GM23248 (cell line): ENCODE measurements around the gene SNTG2. TPM values are rescaled to one million over a fixed set of nuclear protein-coding genes. Genes with fewer than 3 reads are reported as not detected.

Experiments
- DNase-seq: peaks from one replicate; pipeline ENCODE4 v3.0.0-alpha.2; 2015
- H2AFZ ChIP-seq: fragments of 200-600 bp; sonication (generic); 2 replicates; pipeline ENCODE4 v1.6.1; 2016; ENCODE audit warnings: antibody characterized with exemption
- H3F3A ChIP-seq: fragments of 200-600 bp; sonication (generic); 2 replicates; pipeline ENCODE4 v1.6.1; 2016; ENCODE audit warnings: mild to moderate bottlenecking, antibody characterized with exemption, mixed run types; ENCODE audit not compliant: insufficient read depth
- H3K27ac ChIP-seq: fragments of 200-600 bp; sonication (generic); 2 replicates; pipeline ENCODE4 v1.5.1; 2016; ENCODE audit warnings: mild to moderate bottlenecking
- H3K27me3 ChIP-seq: fragments of 200-600 bp; sonication (generic); replicated peaks from 2 replicates; pipeline ENCODE4 v1.6.1; 2016; ENCODE audit warnings: mild to moderate bottlenecking; ENCODE audit not compliant: insufficient read depth
- H3K36me3 ChIP-seq: fragments of 200-600 bp; sonication (generic); 2 replicates; pipeline ENCODE4 v1.6.1; 2016; ENCODE audit warnings: low read depth, mild to moderate bottlenecking
- H3K4me1 ChIP-seq: fragments of 200-600 bp; sonication (generic); 2 replicates; pipeline ENCODE4 v1.6.1; 2016; ENCODE audit warnings: mild to moderate bottlenecking; ENCODE audit not compliant: insufficient read depth
- H3K4me2 ChIP-seq: fragments of 200-600 bp; sonication (generic); one replicate; pipeline ENCODE4 v1.6.1; 2016; ENCODE audit warnings: mild to moderate bottlenecking; ENCODE audit not compliant: unreplicated experiment
- H3K4me3 ChIP-seq: fragments of 200-600 bp; sonication (generic); 2 replicates; pipeline ENCODE4 v1.5.1; 2016; ENCODE audit warnings: mild to moderate bottlenecking
- H3K79me2 ChIP-seq: fragments of 200-600 bp; sonication (generic); 2 replicates; pipeline ENCODE4 v1.6.1; 2016; ENCODE audit warnings: mild to moderate bottlenecking; ENCODE audit not compliant: insufficient read depth
- H3K9ac ChIP-seq: fragments of 200-600 bp; sonication (generic); 2 replicates; pipeline ENCODE4 v1.6.1; 2016; ENCODE audit warnings: mild to moderate bottlenecking
- H3K9me2 ChIP-seq: fragments of 200-600 bp; sonication (generic); 2 replicates; pipeline ENCODE4 v1.6.1; 2016; ENCODE audit warnings: mixed run types, mild to moderate bottlenecking, moderate library complexity; ENCODE audit not compliant: insufficient read depth
- H3K9me3 ChIP-seq: fragments of 200-600 bp; sonication (generic); one replicate; pipeline ENCODE4 v1.6.1; 2017; ENCODE audit warnings: low read depth
- H4K20me1 ChIP-seq: fragments of 200-600 bp; sonication (generic); 2 replicates; pipeline ENCODE4 v1.6.0; 2016; ENCODE audit not compliant: insufficient read depth
- EZH2 ChIP-seq: fragments of 200-600 bp; sonication (generic); IDR thresholded peaks from 2 replicates; pipeline ENCODE4 v1.6.1; 2018; ENCODE audit warnings: antibody characterized with exemption, mild to moderate bottlenecking; ENCODE audit not compliant: insufficient read depth, poor library complexity, severe bottlenecking
- EZH2phosphoT487 ChIP-seq: fragments of 200-600 bp; sonication (generic); IDR thresholded peaks from 2 replicates; pipeline ENCODE4 v1.6.1; 2018; ENCODE audit warnings: antibody characterized with exemption, moderate library complexity, mild to moderate bottlenecking, low read depth; ENCODE audit not compliant: insufficient read depth
- WGBS, 2 experiments: methylation state at CpG; one replicate each; pipeline ENCODE4 v1.1.6; 2015 to 2017; ENCODE audit warnings: low lambda C conversion rate in 2 of 2, low coverage in 1 of 2; ENCODE audit errors: missing lambda C conversion rate in 2 of 2; 5-methylcytosine and 5-hydroxymethylcytosine counted together
- in situ Hi-C: fragments of 300-500 bp; cut with MboI; formaldehyde crosslinking; loops from 2 replicates; pipeline ENCODE4 v1.15.0; 2020
- polyA plus RNA-seq: library from polyadenylated mRNA; unstranded; fragments of >200 nt; fragmentation: Nextera tagmentation; extraction: Ambion mirVana; gene quantifications from 2 replicates; pipeline ENCODE4 v1.2.1, GENCODE V29; 2016
- total RNA-seq: library from RNA; depleted of rRNA; stranded (reverse); fragments of >200 nt; shearing (Covaris generic); gene quantifications from 2 replicates; pipeline ENCODE4 v1.2.3, GENCODE V29; 2014

The SNTG2 gene
- total and polyA plus RNA-seq, 2 experiments from 2014 or later, result not detected

GRCh38 chr2:1360144-1360543, 409.5 kb downstream of the SNTG2 start:
- no peak for DNase-seq
- Histone ChIP-seq H3K4me2 (no peak overlapping the region), H3K27me3 (no peaks in the 10 kb centered on the region), H3K4me1 (no peaks in the 10 kb centered on the region), H3K9ac (no peak overlapping the region), H2AFZ (no peak overlapping the region), H3K9me2 (no peaks in the 10 kb centered on the region), H3K79me2 (no peaks in the 10 kb centered on the region), H3K4me3 (no peak overlapping the region), H3K9me3 (no peaks in the 10 kb centered on the region), H3K36me3 (no peaks in the 10 kb centered on the region), H3K27ac (no peak overlapping the region), H3F3A (no peaks in the 10 kb centered on the region), H4K20me1 (no peaks in the 10 kb centered on the region)
- no peak for TF ChIP-seq EZH2
- TF ChIP-seq EZH2phosphoT487, result no peak
- in situ Hi-C loops, result no loop called here
- 22 to 33% methylated on average over 1 of the region's 1 CpG for WGBS, 2 experiments

GRCh38 chr2:1360557-1361250, 410.1 kb downstream of the SNTG2 start:
- in situ Hi-C loops, result no loop called here
- 28 to 29% methylated on average over 6 of the region's 6 CpGs for WGBS, 2 experiments
- TF ChIP-seq EZH2phosphoT487 (no peak), EZH2 (no peak)
- Histone ChIP-seq H2AFZ (no peak overlapping the region), H3K9me2 (no peaks in the 10 kb centered on the region), H3K36me3 (no peaks in the 10 kb centered on the region), H3K9ac (no peak overlapping the region), H3K27ac (no peak overlapping the region), H3K4me3 (no peak overlapping the region), H3K27me3 (no peaks in the 10 kb centered on the region), H3F3A (no peaks in the 10 kb centered on the region), H4K20me1 (no peaks in the 10 kb centered on the region), H3K79me2 (no peaks in the 10 kb centered on the region), H3K4me2 (no peak overlapping the region), H3K4me1 (no peaks in the 10 kb centered on the region), H3K9me3 (no peaks in the 10 kb centered on the region)
- no peak for DNase-seq

GRCh38 chr2:1363367-1363766, 412.7 kb downstream of the SNTG2 start:
- H3K9me2 ChIP-seq, result no peaks in the 10 kb centered on the region

GRCh38 chr2:1366546-1367134, 416.0 kb downstream of the SNTG2 start:
- Histone ChIP-seq H3K9ac (no peak overlapping the region), H3K27ac (no peak overlapping the region), H3K4me3 (no peak overlapping the region), H4K20me1 (no peaks in the 10 kb centered on the region), H3K79me2 (no peaks in the 10 kb centered on the region), H3K27me3 (no peaks in the 10 kb centered on the region), H2AFZ (no peak overlapping the region), H3K9me3 (no peaks in the 10 kb centered on the region), H3F3A (no peaks in the 10 kb centered on the region), H3K4me1 (no peaks in the 10 kb centered on the region), H3K36me3 (no peaks in the 10 kb centered on the region), H3K4me2 (no peak overlapping the region), H3K9me2 (no peaks in the 10 kb centered on the region)
- WGBS, 2 experiments, result 47 to 52% methylated on average over 20 of the region's 20 CpGs
- DNase-seq, result no peak
- no peak for TF ChIP-seq EZH2
- no peak for TF ChIP-seq EZH2phosphoT487
- in situ Hi-C loops, result no loop called here

More at GRCh38 chr2:1363367-1363766, 412.7 kb downstream of the SNTG2 start:
- no peaks in the 10 kb centered on the region for H3K79me2 ChIP-seq
- no peaks in the 10 kb centered on the region for H3K9me3 ChIP-seq
- in situ Hi-C loops, result no loop called here
- H3K27me3 ChIP-seq, result no peaks in the 10 kb centered on the region
- no peak overlapping the region for H3K27ac ChIP-seq
- H3K9ac ChIP-seq, result no peak overlapping the region
- TF ChIP-seq EZH2phosphoT487 (no peak), EZH2 (no peak)
- no peak overlapping the region for H3K4me2 ChIP-seq
- no peaks in the 10 kb centered on the region for H3K36me3 ChIP-seq
- no peak overlapping the region for H3K4me3 ChIP-seq
- H2AFZ ChIP-seq, result no peak overlapping the region
- H4K20me1 ChIP-seq, result no peaks in the 10 kb centered on the region
- no peaks in the 10 kb centered on the region for H3K4me1 ChIP-seq
- H3F3A ChIP-seq, result no peaks in the 10 kb centered on the region
- no peak for DNase-seq
- 34 to 46% methylated on average over 2 of the region's 2 CpGs for WGBS, 2 experiments
